ENCODE data around the gene SRD5A3. TPM values are rescaled to one million over a fixed set of nuclear protein-coding genes. Genes with fewer than 3 reads are reported as not detected.

SRD5A3 gene
- total and polyA plus RNA-seq, 9 of the 15 experiments (the other 6 are each of a cell fraction or from before 2014, with no cell fraction given): 2.5 to 37.0 (median 13.3) TPM

- no peak for TF ChIP-seq TSHZ1 (CRISPR knock-in tag; IDR thresholded peaks at IDR 0.05)
- peak; percentile 98 for TF ChIP-seq HNRNPLL (IDR thresholded peaks at IDR 0.05; ENCODE audit: low read depth, low read length, poor library complexity, severe bottlenecking)
- TF ChIP-seq ZBTB34 (CRISPR knock-in tag; IDR thresholded peaks at IDR 0.05): no peak
- no peak for TF ChIP-seq ZNF445 (CRISPR knock-in tag; IDR thresholded peaks at IDR 0.05; ENCODE audit: low read depth)
- TF ChIP-seq ZNF24 (IDR thresholded peaks at IDR 0.05): peak; percentile 73; the same call in 1 of the 2 replicates
- no peak for TF ChIP-seq ZNF280A (IDR thresholded peaks at IDR 0.05; ENCODE audit: low read depth, partially characterized antibody)
- no peak for TF ChIP-seq PRDM10 (IDR thresholded peaks at IDR 0.05; ENCODE audit: partially characterized antibody)
- TF ChIP-seq HMG20B (CRISPR knock-in tag; IDR thresholded peaks at IDR 0.05): no peak
- TF ChIP-seq MAFF (IDR thresholded peaks at IDR 0.05; ENCODE audit: low read length): no peak
- TF ChIP-seq E2F3 (CRISPR knock-in tag; IDR thresholded peaks at IDR 0.05): 0 out of 2 replicates have a peak, but pooled peaks have one; percentile 71
- TF ChIP-seq DMBX1 (CRISPR knock-in tag; IDR thresholded peaks at IDR 0.05; ENCODE audit: borderline replicate concordance): 0 out of 2 replicates have a peak, but pooled peaks have one; percentile 10
- peak; percentile 63; the same call in 1 of the 2 replicates for TF ChIP-seq SIN3B (IDR thresholded peaks at IDR 0.05; ENCODE audit: low read depth)
- TF ChIP-seq KDM5B (IDR thresholded peaks at IDR 0.05; ENCODE audit: insufficient replicate concordance, low read depth, low read length): peak; percentile 87
- TF ChIP-seq ZNF436 (CRISPR knock-in tag; IDR thresholded peaks at IDR 0.05): no peak
- no peak for TF ChIP-seq NR2C1 (IDR thresholded peaks at IDR 0.05)
- no peak for TF ChIP-seq NR2C1 (tag; IDR thresholded peaks at IDR 0.05)
- TF ChIP-seq ZNF174 (CRISPR knock-in tag; IDR thresholded peaks at IDR 0.05): no peak
Observed at GRCh38 chr4:55345980-55346850, at the start of gene SRD5A3 (continued).
